GM23338 (cell line): ENCODE data around the gene PHOSPHO1. TPM values are rescaled to one million over a fixed set of nuclear protein-coding genes. Genes with fewer than 3 reads are reported as not detected.

ENCODE experiments used
- ATAC-seq: fragments of 200-7000 bp; cut with Tn5 transposase; 3 replicates; pipeline ENCODE4 v1.9.1; 2020
- DNase-seq: peaks from one replicate; pipeline ENCODE4 v3.0.0-alpha.2; 2015; ENCODE audit warnings: low spot score
- H2AFZ ChIP-seq: fragments of 200-600 bp; sonication (generic); 2 replicates; pipeline ENCODE4 v1.8.0; 2016; ENCODE audit warnings: antibody characterized with exemption, mild to moderate bottlenecking, moderate library complexity
- H3F3A ChIP-seq: fragments of 200-600 bp; sonication (generic); replicated peaks from 2 replicates; pipeline ENCODE4 v1.8.0; 2017; ENCODE audit warnings: antibody characterized with exemption, mixed run types, low read depth
- H3K27ac ChIP-seq: fragments of 200-600 bp; sonication (generic); 2 replicates; pipeline ENCODE4 v1.6.1; 2016; ENCODE audit warnings: low read depth
- H3K27me3 ChIP-seq: fragments of 200-600 bp; sonication (generic); 2 replicates; pipeline ENCODE4 v1.8.0; 2016; ENCODE audit warnings: mild to moderate bottlenecking, mixed run types, moderate library complexity; ENCODE audit not compliant: insufficient read depth
- H3K36me3 ChIP-seq: fragments of 200-600 bp; sonication (generic); 2 replicates; pipeline ENCODE4 v1.8.0; 2016; ENCODE audit warnings: mild to moderate bottlenecking; ENCODE audit not compliant: insufficient read depth
- H3K4me1 ChIP-seq: fragments of 200-600 bp; sonication (generic); 2 replicates; pipeline ENCODE4 v1.8.0; 2016; ENCODE audit warnings: mild to moderate bottlenecking, moderate library complexity; ENCODE audit not compliant: insufficient read depth
- H3K4me2 ChIP-seq: fragments of 200-600 bp; sonication (generic); 2 replicates; pipeline ENCODE4 v1.7.1; 2017; ENCODE audit warnings: mixed run types
- H3K4me3 ChIP-seq: fragments of 200-600 bp; sonication (generic); 2 replicates; pipeline ENCODE4 v1.6.1; 2016; ENCODE audit warnings: mixed run types
- H3K79me2 ChIP-seq: fragments of 200-600 bp; sonication (generic); replicated peaks from 2 replicates; pipeline ENCODE4 v1.8.0; 2017; ENCODE audit warnings: mild to moderate bottlenecking; ENCODE audit not compliant: insufficient read depth
- H3K9me2 ChIP-seq: fragments of 200-600 bp; sonication (generic); 2 replicates; pipeline ENCODE4 v1.8.0; 2017; ENCODE audit not compliant: insufficient read depth
- H4K20me1 ChIP-seq: fragments of 200-600 bp; sonication (generic); replicated peaks from 2 replicates; pipeline ENCODE4 v1.8.0; 2017; ENCODE audit warnings: mild to moderate bottlenecking; ENCODE audit not compliant: insufficient read depth
- H3K27ac Mint-ChIP-seq: 2 replicates; pipeline ENCODE4 v1.8.0; 2020; ENCODE audit warnings: inconsistent platforms, mild to moderate bottlenecking, moderate library complexity, mixed read lengths
- H3K27me3 Mint-ChIP-seq: 3 replicates; pipeline ENCODE4 v1.8.0; 2022; ENCODE audit warnings: low read depth, mild to moderate bottlenecking, moderate library complexity, mixed read lengths, inconsistent platforms; ENCODE audit not compliant: insufficient read depth, poor library complexity
- H3K36me3 Mint-ChIP-seq: 3 replicates; pipeline ENCODE4 v1.8.0; 2021; ENCODE audit warnings: low read depth, mild to moderate bottlenecking, inconsistent platforms, moderate library complexity, mixed read lengths
- H3K4me1 Mint-ChIP-seq: 3 replicates; pipeline ENCODE4 v1.8.0; 2020; ENCODE audit warnings: mild to moderate bottlenecking, inconsistent platforms, mixed read lengths
- H3K4me3 Mint-ChIP-seq: 3 replicates; pipeline ENCODE4 v1.8.0; 2021; ENCODE audit warnings: moderate library complexity, mild to moderate bottlenecking, inconsistent platforms, mixed read lengths
- H3K9me3 Mint-ChIP-seq: 3 replicates; pipeline ENCODE4 v1.8.0; 2020; ENCODE audit warnings: moderate library complexity, mild to moderate bottlenecking, inconsistent platforms, mixed read lengths
- CREB1 ChIP-seq: fragments of 250-450 bp; sonication (Bioruptor Pico); IDR thresholded peaks from 2 replicates; pipeline ENCODE4 v1.5.0; 2020; ENCODE audit warnings: low read depth, mild to moderate bottlenecking, moderate library complexity
- ETS1 ChIP-seq: IDR thresholded peaks from 2 replicates; pipeline ENCODE4 v1.6.1; 2016; ENCODE audit warnings: antibody characterized with exemption
- EZH2 ChIP-seq: fragments of 200-600 bp; sonication (generic); IDR thresholded peaks from one replicate; pipeline ENCODE4 v1.8.0; 2017; ENCODE audit warnings: antibody characterized with exemption, mild to moderate bottlenecking, low read depth; ENCODE audit not compliant: unreplicated experiment
- EZH2phosphoT487 ChIP-seq: fragments of 200-600 bp; sonication (generic); IDR thresholded peaks from one replicate; pipeline ENCODE4 v1.8.1; 2018; ENCODE audit warnings: antibody characterized with exemption; ENCODE audit not compliant: unreplicated experiment
- JUNB ChIP-seq: IDR thresholded peaks from one replicate; pipeline ENCODE4 v1.6.1; 2016; ENCODE audit warnings: antibody characterized with exemption; ENCODE audit not compliant: unreplicated experiment
- NANOG ChIP-seq: IDR thresholded peaks from 2 replicates; pipeline ENCODE4 v1.6.1; 2016; ENCODE audit warnings: antibody characterized with exemption, borderline replicate concordance
- POLR2AphosphoS5 ChIP-seq: IDR thresholded peaks from 2 replicates; pipeline ENCODE4 v1.6.1; 2016; ENCODE audit warnings: antibody characterized with exemption, low read depth
- STAT1 ChIP-seq: IDR thresholded peaks from one replicate; pipeline ENCODE4 v1.6.1; 2016; ENCODE audit warnings: antibody characterized with exemption; ENCODE audit not compliant: unreplicated experiment
- ZNF114 ChIP-seq: fragments of 250-450 bp; sonication (Bioruptor Pico); IDR thresholded peaks from 2 replicates; pipeline ENCODE4 v1.5.0; 2020; ENCODE audit warnings: mild to moderate bottlenecking, moderate library complexity
- ZNF331 ChIP-seq: fragments of 250-450 bp; sonication (Bioruptor Pico); IDR thresholded peaks from 2 replicates; pipeline ENCODE4 v1.5.0; 2020; ENCODE audit warnings: low read depth, mild to moderate bottlenecking, moderate library complexity
- ZNF462 ChIP-seq: fragments of 250-450 bp; sonication (Bioruptor Pico); IDR thresholded peaks from 2 replicates; pipeline ENCODE4 v1.5.0; 2020; ENCODE audit warnings: mild to moderate bottlenecking, moderate library complexity
- polyA plus RNA-seq: library from polyadenylated mRNA; unstranded; fragments of >200 nt; fragmentation: Nextera tagmentation; extraction: Ambion mirVana; gene quantifications from 2 replicates; pipeline ENCODE4 v1.2.1, GENCODE V29; 2016
- total RNA-seq: library from RNA; depleted of rRNA; stranded (reverse); fragments of >200 nt; shearing (Covaris generic); gene quantifications from 2 replicates; pipeline ENCODE4 v1.2.3, GENCODE V29; 2014
- TF ChIP-seq, protein P1 (sequence below): IDR thresholded peaks from one replicate; pipeline ENCODE4 v1.6.1; 2018; ENCODE audit warnings: antibody characterized with exemption; ENCODE audit not compliant: unreplicated experiment
- TF ChIP-seq, protein P2 (sequence below), 2 experiments: fragments of 200-600 bp in 1 of 2; sonication (generic) in 1 of 2; conservative IDR thresholded peaks; 2 replicates each; pipeline versions ENCODE4 v1.5.1 to v1.6.1; 2016 to 2017; ENCODE audit warnings: antibody characterized with exemption in 2 of 2, low read depth in 2 of 2, mild to moderate bottlenecking in 2 of 2, moderate library complexity in 1 of 2

Gene PHOSPHO1
- total and polyA plus RNA-seq, 2 experiments from 2014 or later, result 0.71 to 2.2 TPM

DNA sequence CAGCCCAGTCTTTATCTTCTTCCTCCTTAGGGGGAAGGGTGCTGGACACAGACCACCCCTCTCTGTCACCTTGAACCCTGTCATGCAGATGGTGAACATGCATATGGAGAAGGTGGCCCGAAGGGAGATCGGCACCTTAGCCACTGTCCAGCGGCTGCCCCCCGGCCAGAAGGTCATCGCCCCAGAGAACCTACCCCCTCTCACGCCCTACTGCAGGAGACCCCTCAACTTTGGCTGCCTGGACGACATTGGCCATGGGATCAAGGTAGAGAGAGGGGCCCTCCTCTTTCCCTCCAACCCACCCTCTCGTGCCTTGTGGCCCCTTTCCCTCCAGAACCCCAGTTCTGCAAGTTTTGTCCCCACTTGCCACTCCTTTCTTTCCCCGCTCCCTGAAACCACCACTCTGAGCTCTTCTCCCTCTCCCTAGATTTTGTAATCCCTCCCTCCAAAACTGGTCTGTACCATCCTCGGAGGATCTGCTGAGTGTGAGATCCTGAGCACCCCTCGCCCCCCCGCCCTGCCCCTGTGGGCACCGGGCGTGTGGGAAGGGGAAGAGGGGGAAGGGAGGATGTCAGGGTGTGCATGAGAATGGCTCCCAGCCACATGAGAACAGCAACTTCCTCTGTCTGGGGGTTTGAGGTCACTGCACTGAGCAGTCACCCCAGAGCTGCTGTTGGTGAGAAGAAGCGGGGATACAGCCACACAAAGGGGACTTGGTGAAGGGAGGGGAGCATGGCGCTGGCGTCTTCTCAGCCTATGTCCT is 12.8 kb downstream of the PHOSPHO1 start:
- peaks cover 34% of the 10 kb centered on the region for H3K4me1 Mint-ChIP-seq
- Histone ChIP-seq H2AFZ (peak overlapping the region; percentile 52; the same call in 1 of the 2 replicates), H3K4me3 (no peak overlapping the region), H4K20me1 (no peaks in the 10 kb centered on the region), H3K4me2 (peak overlapping the region; percentile 60; the same call in 1 of the 2 replicates), H3K9me2 (no peaks in the 10 kb centered on the region), H3F3A (no peaks in the 10 kb centered on the region), H3K36me3 (no peaks in the 10 kb centered on the region; the same call in 1 of the 2 replicates), H3K27me3 (peaks cover 10% of the 10 kb centered on the region), H3K4me1 (peaks cover 21% of the 10 kb centered on the region), H3K27ac (no peak overlapping the region), H3K79me2 (no peaks in the 10 kb centered on the region)
- ATAC-seq, result no peak
- no peak overlapping the region for H3K27ac Mint-ChIP-seq
- no peak overlapping the region for H3K4me3 Mint-ChIP-seq
- peaks cover 4% of the 10 kb centered on the region; the same call in 1 of the 3 replicates for H3K36me3 Mint-ChIP-seq
- no peak for DNase-seq
- no peaks in the 10 kb centered on the region for H3K9me3 Mint-ChIP-seq
- TF ChIP-seq JUNB (no peak), EZH2 (no peak), CREB1 (CRISPR knock-in tag) (no peak), POLR2AphosphoS5 (no peak), NANOG (no peak), ZNF331 (CRISPR knock-in tag) (no peak), ETS1 (no peak), ZNF462 (CRISPR knock-in tag) (no peak), STAT1 (no peak), ZNF114 (CRISPR knock-in tag) (no peak), EZH2phosphoT487 (no peak)
- TF ChIP-seq, protein P1, sequence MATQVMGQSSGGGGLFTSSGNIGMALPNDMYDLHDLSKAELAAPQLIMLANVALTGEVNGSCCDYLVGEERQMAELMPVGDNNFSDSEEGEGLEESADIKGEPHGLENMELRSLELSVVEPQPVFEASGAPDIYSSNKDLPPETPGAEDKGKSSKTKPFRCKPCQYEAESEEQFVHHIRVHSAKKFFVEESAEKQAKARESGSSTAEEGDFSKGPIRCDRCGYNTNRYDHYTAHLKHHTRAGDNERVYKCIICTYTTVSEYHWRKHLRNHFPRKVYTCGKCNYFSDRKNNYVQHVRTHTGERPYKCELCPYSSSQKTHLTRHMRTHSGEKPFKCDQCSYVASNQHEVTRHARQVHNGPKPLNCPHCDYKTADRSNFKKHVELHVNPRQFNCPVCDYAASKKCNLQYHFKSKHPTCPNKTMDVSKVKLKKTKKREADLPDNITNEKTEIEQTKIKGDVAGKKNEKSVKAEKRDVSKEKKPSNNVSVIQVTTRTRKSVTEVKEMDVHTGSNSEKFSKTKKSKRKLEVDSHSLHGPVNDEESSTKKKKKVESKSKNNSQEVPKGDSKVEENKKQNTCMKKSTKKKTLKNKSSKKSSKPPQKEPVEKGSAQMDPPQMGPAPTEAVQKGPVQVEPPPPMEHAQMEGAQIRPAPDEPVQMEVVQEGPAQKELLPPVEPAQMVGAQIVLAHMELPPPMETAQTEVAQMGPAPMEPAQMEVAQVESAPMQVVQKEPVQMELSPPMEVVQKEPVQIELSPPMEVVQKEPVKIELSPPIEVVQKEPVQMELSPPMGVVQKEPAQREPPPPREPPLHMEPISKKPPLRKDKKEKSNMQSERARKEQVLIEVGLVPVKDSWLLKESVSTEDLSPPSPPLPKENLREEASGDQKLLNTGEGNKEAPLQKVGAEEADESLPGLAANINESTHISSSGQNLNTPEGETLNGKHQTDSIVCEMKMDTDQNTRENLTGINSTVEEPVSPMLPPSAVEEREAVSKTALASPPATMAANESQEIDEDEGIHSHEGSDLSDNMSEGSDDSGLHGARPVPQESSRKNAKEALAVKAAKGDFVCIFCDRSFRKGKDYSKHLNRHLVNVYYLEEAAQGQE, result no peak
- TF ChIP-seq, protein P2, sequence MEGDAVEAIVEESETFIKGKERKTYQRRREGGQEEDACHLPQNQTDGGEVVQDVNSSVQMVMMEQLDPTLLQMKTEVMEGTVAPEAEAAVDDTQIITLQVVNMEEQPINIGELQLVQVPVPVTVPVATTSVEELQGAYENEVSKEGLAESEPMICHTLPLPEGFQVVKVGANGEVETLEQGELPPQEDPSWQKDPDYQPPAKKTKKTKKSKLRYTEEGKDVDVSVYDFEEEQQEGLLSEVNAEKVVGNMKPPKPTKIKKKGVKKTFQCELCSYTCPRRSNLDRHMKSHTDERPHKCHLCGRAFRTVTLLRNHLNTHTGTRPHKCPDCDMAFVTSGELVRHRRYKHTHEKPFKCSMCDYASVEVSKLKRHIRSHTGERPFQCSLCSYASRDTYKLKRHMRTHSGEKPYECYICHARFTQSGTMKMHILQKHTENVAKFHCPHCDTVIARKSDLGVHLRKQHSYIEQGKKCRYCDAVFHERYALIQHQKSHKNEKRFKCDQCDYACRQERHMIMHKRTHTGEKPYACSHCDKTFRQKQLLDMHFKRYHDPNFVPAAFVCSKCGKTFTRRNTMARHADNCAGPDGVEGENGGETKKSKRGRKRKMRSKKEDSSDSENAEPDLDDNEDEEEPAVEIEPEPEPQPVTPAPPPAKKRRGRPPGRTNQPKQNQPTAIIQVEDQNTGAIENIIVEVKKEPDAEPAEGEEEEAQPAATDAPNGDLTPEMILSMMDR (conservative IDR thresholded peaks at IDR 0.05; ENCODE audit: low read depth in 2 of 2), result no peak
- peaks cover 12% of the 10 kb centered on the region for H3K27me3 Mint-ChIP-seq
